ENCODE results near the gene CATSPER3.

GRCh38 chr5:134967607-134968006 lies at the start of gene CATSPER3:
- TF ChIP-seq EZH2 (IDR thresholded peaks at IDR 0.05): no peak
- TF ChIP-seq POLR2AphosphoS5 (IDR thresholded peaks at IDR 0.05; ENCODE audit: borderline replicate concordance, low read depth, low read length): no peak
